Measurements from ENCODE around the gene WDR62. TPM values are rescaled to one million over a fixed set of nuclear protein-coding genes. Genes with fewer than 3 reads are reported as not detected.
"Not testable (repeated sequence)": the region's sequence is repeated elsewhere in the genome, so short reads cannot be mapped to it uniquely, and the experiment has no call there.

The WDR62 gene
- polyA plus RNA-seq, 4 donors = 0.22 to 5.0 (median 1.4) TPM

DNA sequence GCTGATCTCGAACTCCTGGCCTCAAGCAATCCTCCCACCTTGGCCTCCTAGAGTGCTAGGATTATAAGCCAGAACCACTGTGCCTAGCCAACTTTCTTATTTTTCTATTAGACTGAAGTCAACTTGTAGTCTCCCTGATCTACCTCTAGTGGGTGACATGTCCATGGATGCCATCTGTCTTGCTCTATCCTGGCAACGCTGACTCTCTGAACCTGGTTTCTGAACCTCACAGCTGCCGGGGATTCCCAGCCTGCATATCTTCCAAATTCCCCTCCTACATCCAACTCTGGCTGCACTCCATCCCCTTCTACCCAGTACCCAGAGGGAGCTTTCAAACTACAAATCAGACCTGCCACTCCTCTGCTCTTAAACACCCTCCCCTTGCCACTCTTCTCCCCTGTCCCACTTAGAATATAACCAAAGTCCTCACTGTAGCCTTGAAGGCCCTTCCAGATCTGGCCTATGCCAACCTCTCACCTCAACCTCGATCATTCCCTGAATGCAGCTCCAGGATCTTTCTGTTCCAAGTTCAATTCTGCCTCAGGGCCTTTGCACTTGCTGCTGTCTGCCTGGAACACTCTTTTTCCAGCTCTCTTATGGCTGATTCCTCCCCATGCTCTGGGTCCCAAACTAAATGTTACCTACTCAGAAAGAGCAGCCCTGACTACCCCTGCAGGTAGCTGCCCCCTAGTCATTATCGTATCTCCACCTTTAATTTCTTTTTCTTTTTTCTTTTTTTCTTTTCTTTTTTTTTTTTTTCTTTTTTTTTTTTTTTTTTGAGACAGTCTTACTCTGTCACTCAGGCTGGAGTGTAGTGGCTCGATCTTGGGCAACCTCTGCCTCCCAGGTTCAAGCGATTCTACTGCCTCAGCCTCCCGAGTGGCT lies 24.2 kb upstream of the WDR62 start:
- Histone ChIP-seq H3K36me3 (ENCODE audit: control insufficient read depth in 3 of 3, insufficient read depth in 2 of 3, low read depth in 1 of 3, low read length in 3 of 3) (peaks cover 0 to 32% (median 0%) of the 10 kb centered on the region in 3 donors), H3K4me3 (ENCODE audit: low read depth in 1 of 3, low read length in 3 of 3) (no peak overlapping the region), H3K4me1 (ENCODE audit: control insufficient read depth in 3 of 3, insufficient read depth in 2 of 3, low read depth in 1 of 3, low read length in 2 of 3) (peaks cover 0 to 5% (median 2%) of the 10 kb centered on the region in 3 donors), H3K9me3 (ENCODE audit: control insufficient read depth in 2 of 2, insufficient read depth in 1 of 2, low read depth in 1 of 2, low read length in 1 of 2) (no peaks in the 10 kb centered on the region), H3K27me3 (ENCODE audit: control insufficient read depth in 3 of 3, insufficient read depth in 3 of 3, low read length in 3 of 3) (no peaks in the 10 kb centered on the region), H3K27ac (ENCODE audit: low read depth in 1 of 3, low read length in 2 of 3) (no peak overlapping the region)
- no peak for FAIRE-seq
- WGBS, 3 donors = 81 to 86% (median 85%) methylated on average over 8 of the region's 8 CpGs
- no peak for DNase-seq

DNA sequence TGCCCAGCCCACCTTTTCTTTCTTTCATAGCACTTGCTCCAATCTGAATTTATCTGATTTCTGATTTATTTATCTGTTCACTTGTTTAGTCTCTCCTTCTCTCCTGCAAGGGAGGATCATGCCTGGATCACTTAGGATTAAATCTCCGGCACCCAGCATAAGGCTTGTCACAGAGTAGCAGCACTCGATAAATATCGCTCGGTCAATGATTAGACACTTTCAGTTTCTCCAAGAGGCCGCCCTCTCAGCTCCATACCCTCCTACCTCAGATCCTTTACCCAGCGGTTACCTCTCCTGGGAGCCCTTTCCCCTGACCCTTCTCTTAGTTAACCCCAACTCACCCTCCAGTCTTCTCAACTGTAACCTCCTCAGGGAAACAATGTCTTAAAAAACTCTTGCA lies 23.4 kb upstream of the WDR62 start:
- Histone ChIP-seq H3K4me1 (ENCODE audit: control insufficient read depth in 3 of 3, insufficient read depth in 2 of 3, low read depth in 1 of 3, low read length in 2 of 3) (peaks cover 0 to 5% (median 2%) of the 10 kb centered on the region in 3 donors), H3K4me3 (ENCODE audit: low read depth in 1 of 3, low read length in 3 of 3) (no peak overlapping the region), H3K9me3 (ENCODE audit: control insufficient read depth in 2 of 2, insufficient read depth in 1 of 2, low read depth in 1 of 2, low read length in 1 of 2) (no peaks in the 10 kb centered on the region), H3K36me3 (ENCODE audit: control insufficient read depth in 3 of 3, insufficient read depth in 2 of 3, low read depth in 1 of 3, low read length in 3 of 3) (peaks cover 0 to 32% (median 0%) of the 10 kb centered on the region in 3 donors), H3K27ac (ENCODE audit: low read depth in 1 of 3, low read length in 2 of 3) (no peak overlapping the region), H3K27me3 (ENCODE audit: control insufficient read depth in 3 of 3, insufficient read depth in 3 of 3, low read length in 3 of 3) (no peaks in the 10 kb centered on the region)
- DNase-seq (no peak), FAIRE-seq (no peak)
- 47 to 63% (median 60%) methylated on average over 6 of the region's 6 CpGs for WGBS, 3 donors

DNA sequence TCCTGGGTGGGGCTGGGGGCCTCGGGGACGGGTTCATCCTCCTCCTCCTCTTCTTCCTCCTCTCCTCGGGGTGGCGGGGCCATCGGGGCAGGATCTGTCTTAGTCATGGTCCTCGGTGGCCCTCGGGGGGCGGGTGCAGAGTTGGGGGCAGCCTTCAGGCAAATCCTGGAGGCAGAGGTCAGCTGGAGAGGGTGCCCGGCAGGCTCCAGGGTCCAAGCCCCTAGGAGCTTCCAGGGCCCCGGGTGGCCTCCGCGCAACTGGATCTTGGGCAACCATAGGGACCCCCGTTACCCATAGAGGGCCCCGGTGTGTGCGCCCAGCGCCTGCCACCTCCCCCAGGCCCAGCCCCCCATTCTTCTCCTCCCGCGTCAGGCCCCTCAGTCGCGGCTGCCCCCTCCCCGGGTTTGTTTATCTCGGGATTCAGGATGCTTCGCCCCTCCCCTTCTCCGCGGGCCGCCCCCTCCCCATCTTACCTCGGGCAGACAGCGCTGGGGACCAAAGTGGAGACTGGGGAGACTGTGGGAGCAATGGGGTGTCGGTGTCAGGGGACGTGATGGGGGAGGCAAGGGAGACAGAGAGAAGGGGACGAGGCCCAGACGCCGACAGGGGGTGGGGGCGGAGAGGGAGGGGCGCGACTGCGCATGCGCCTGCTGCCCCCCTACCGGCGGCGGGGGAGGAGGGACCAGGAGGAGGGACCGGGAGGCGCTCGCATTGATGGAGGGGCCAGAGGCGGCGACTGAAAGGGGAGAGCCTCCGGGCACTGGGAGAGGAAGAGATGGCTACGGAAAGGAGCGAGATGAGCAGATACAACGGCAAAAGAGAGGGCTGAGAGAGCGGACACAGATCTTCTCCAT lies 22.2 kb upstream of the WDR62 start, which contains the start of gene CLIP3:
Gene CLIP3 (minus strand): TSS at position 623 of the 854 bp plus-strand sequence. CDS start 516 bp downstream, at position 107.
- Histone ChIP-seq H3K36me3 (ENCODE audit: control insufficient read depth in 3 of 3, insufficient read depth in 2 of 3, low read depth in 1 of 3, low read length in 3 of 3) (peaks cover 0 to 23% (median 0%) of the 10 kb centered on the region in 3 donors), H3K27ac (ENCODE audit: low read depth in 1 of 3, low read length in 2 of 3) (no peak within 1 kb of the TSS), H3K4me3 (ENCODE audit: low read depth in 1 of 3, low read length in 3 of 3) (peak within 1 kb of the TSS in 2 of 3 donors; percentile 9 to 60), H3K4me1 (ENCODE audit: control insufficient read depth in 3 of 3, insufficient read depth in 2 of 3, low read depth in 1 of 3, low read length in 2 of 3) (peaks cover 0 to 5% (median 2%) of the 10 kb centered on the region in 3 donors), H3K27me3 (ENCODE audit: control insufficient read depth in 3 of 3, insufficient read depth in 3 of 3, low read length in 3 of 3) (no peaks in the 10 kb centered on the region), H3K9me3 (ENCODE audit: control insufficient read depth in 2 of 2, insufficient read depth in 1 of 2, low read depth in 1 of 2, low read length in 1 of 2) (no peaks in the 10 kb centered on the region)
- peak in 1 of 2 donors; percentile 52 for DNase-seq
- WGBS, 3 donors = 9 to 42% (median 30%) methylated on average over 32 to 51 of the region's 51 CpGs
- FAIRE-seq = no peak

DNA sequence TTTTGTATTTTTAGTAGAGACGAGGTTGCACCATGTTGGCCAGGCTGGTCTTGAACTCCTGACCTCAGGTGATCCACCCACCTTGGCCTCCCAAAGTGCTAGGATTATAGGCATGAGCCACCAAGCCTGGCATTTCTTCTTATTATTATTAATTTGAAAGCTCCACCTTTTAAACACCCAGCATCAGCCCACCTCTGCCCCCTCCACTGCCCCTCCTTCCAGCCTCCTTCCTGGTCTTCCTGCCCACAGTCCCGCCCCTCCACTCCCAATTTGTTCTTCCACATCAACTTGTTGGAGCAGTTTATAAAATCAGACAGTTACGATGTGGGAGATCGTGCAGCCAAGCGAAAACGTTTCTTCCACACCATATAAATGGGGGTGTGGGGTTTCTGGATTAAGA lies 14.2 kb upstream of the WDR62 start:
- 92% methylated on average over 6 of the region's 6 CpGs for WGBS, 3 donors
- no peaks in the 10 kb centered on the region for H3K27me3 ChIP-seq (ENCODE audit: control insufficient read depth in 3 of 3, insufficient read depth in 3 of 3, low read length in 3 of 3)
- no peak overlapping the region for H3K27ac ChIP-seq (ENCODE audit: low read depth in 1 of 3, low read length in 2 of 3)
- peaks cover 0 to 30% (median 0%) of the 10 kb centered on the region in 3 donors for H3K36me3 ChIP-seq (ENCODE audit: control insufficient read depth in 3 of 3, insufficient read depth in 2 of 3, low read depth in 1 of 3, low read length in 3 of 3)
- H3K9me3 ChIP-seq (ENCODE audit: control insufficient read depth in 2 of 2, insufficient read depth in 1 of 2, low read depth in 1 of 2, low read length in 1 of 2) = no peaks in the 10 kb centered on the region
- no peaks in the 10 kb centered on the region for H3K4me1 ChIP-seq (ENCODE audit: control insufficient read depth in 3 of 3, insufficient read depth in 2 of 3, low read depth in 1 of 3, low read length in 2 of 3)
- FAIRE-seq (no peak), DNase-seq (no peak)
- no peak overlapping the region for H3K4me3 ChIP-seq (ENCODE audit: low read depth in 1 of 3, low read length in 3 of 3)

DNA sequence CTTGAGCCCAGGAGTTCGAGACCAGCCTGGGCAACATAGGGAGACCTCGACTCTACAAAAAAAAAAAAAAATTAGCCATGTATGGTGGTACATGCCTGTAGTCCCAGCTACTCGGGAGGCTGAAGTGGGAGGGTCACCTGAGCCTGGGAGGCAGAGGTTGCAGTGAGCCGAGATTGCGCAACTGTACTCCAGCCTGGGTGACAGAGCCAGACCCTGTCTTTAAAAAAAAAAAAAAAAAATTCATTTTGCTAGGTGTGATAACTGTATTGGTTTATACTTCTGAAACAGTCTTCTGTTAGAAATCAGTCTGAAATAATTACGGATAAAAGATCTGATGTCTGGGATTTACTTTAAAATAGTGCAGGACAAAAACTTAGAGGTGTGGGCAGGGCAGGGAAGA lies 13.6 kb upstream of the WDR62 start:
- H3K27me3 ChIP-seq (ENCODE audit: control insufficient read depth in 3 of 3, insufficient read depth in 3 of 3, low read length in 3 of 3); DNase-seq; H3K27ac ChIP-seq (ENCODE audit: low read depth in 1 of 3, low read length in 2 of 3); H3K9me3 ChIP-seq (ENCODE audit: control insufficient read depth in 2 of 2, insufficient read depth in 1 of 2, low read depth in 1 of 2, low read length in 1 of 2); H3K4me3 ChIP-seq (ENCODE audit: low read depth in 1 of 3, low read length in 3 of 3); H3K4me1 ChIP-seq (ENCODE audit: control insufficient read depth in 3 of 3, insufficient read depth in 2 of 3, low read depth in 1 of 3, low read length in 2 of 3); FAIRE-seq: not testable (repeated sequence)
- WGBS, 3 donors = 91 to 95% (median 92%) methylated on average over 6 of the region's 6 CpGs
- H3K36me3 ChIP-seq (ENCODE audit: control insufficient read depth in 3 of 3, insufficient read depth in 2 of 3, low read depth in 1 of 3, low read length in 3 of 3) = peaks cover 0 to 27% (median 0%) of the 10 kb centered on the region in 3 donors

DNA sequence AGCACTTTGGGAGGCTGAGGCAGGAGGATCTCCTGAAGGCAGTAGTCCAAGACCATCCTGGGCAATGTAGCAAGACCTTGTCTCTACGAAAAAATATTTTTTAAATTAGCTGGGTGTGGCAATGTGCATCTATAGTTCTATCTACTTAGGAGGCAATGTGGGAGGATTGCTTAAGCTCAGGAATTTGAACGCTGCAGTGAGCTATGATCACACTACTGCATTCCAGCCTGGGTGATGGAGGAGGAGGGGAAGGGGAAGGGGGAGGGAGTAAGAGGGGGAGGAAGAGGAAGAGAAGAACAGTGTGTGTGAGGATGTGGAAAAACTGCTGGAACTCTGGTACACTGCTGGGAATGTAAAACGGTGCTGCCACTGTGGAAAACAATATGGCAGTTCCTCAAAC lies 12.9 kb upstream of the WDR62 start:
- H3K9me3 ChIP-seq (ENCODE audit: control insufficient read depth in 2 of 2, insufficient read depth in 1 of 2, low read depth in 1 of 2, low read length in 1 of 2) = no peaks in the 10 kb centered on the region
- H3K4me3 ChIP-seq (ENCODE audit: low read depth in 1 of 3, low read length in 3 of 3) = no peak overlapping the region
- H3K27me3 ChIP-seq (ENCODE audit: control insufficient read depth in 3 of 3, insufficient read depth in 3 of 3, low read length in 3 of 3) = no peaks in the 10 kb centered on the region
- 45 to 62% (median 52%) methylated on average over 3 of the region's 3 CpGs for WGBS, 3 donors
- FAIRE-seq (no peak), DNase-seq (peak in 1 of 2 donors; percentile 32)
- peak overlapping the region in 1 of 3 donors; percentile 34 for H3K27ac ChIP-seq (ENCODE audit: low read depth in 1 of 3, low read length in 2 of 3)
- no peaks in the 10 kb centered on the region for H3K4me1 ChIP-seq (ENCODE audit: control insufficient read depth in 3 of 3, insufficient read depth in 2 of 3, low read depth in 1 of 3, low read length in 2 of 3)
- H3K36me3 ChIP-seq (ENCODE audit: control insufficient read depth in 3 of 3, insufficient read depth in 2 of 3, low read depth in 1 of 3, low read length in 3 of 3) = peaks cover 0 to 27% (median 0%) of the 10 kb centered on the region in 3 donors

DNA sequence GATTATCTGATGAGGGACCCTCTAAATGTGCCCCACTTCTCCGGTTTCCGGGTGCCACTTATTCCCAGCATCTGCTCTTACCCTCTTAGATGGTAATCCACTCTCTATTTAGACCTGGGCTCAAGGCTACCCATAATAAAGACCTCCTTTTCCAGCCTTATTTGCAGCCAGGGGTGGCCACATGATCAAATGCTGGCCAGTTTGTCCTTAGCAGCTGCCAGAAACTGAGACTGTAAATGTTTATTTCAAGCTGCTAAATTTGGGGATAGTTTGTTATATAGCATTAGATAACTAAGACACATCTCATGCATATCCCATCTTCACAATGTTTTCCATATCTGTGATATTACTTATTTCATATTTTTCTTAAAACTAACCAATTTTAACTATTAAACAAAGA lies 10.7 kb upstream of the WDR62 start:
- no peaks in the 10 kb centered on the region for H3K4me1 ChIP-seq (ENCODE audit: control insufficient read depth in 3 of 3, insufficient read depth in 2 of 3, low read depth in 1 of 3, low read length in 2 of 3)
- no peak overlapping the region for H3K27ac ChIP-seq (ENCODE audit: low read depth in 1 of 3, low read length in 2 of 3)
- no peak overlapping the region for H3K4me3 ChIP-seq (ENCODE audit: low read depth in 1 of 3, low read length in 3 of 3)
- no peaks in the 10 kb centered on the region for H3K9me3 ChIP-seq (ENCODE audit: control insufficient read depth in 2 of 2, insufficient read depth in 1 of 2, low read depth in 1 of 2, low read length in 1 of 2)
- FAIRE-seq = no peak
- H3K36me3 ChIP-seq (ENCODE audit: control insufficient read depth in 3 of 3, insufficient read depth in 2 of 3, low read depth in 1 of 3, low read length in 3 of 3) = peaks cover 0 to 16% (median 0%) of the 10 kb centered on the region in 3 donors
- 88 to 91% (median 90%) methylated on average over 2 of the region's 2 CpGs for WGBS, 3 donors
- no peak for DNase-seq
- H3K27me3 ChIP-seq (ENCODE audit: control insufficient read depth in 3 of 3, insufficient read depth in 3 of 3, low read length in 3 of 3) = no peaks in the 10 kb centered on the region

DNA sequence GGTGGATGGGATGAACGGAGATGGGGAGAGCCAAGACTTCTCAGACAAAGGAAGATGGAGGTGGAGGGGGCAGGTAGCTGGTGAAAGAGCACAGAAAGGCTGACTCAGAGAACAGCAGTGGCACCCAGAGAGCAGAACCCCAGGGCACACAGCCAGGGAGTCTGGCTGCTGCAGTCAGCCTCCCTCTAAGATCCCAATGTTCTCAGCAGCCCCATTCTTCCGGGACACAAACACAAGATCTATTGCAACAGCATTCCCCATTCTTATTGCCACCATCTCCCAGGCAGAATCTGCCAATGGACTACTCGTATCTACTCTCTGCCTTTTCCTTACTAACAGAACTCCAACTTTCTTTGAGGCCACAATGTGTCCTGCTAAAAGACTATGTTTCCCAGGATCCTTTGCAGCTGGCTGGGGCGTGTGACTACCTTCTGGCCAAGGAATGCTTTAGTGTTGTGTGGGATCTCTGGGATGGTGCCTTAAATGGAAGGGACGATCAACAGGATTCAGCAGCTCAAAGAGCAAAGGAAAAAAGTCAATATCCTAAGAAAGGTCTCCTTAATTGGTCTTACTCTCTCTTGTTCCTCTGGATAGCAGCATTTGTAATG lies 8.2 kb upstream of the WDR62 start:
- WGBS, 3 donors = 87 to 92% (median 92%) methylated on average over 5 of the region's 5 CpGs
- no peak for DNase-seq
- Histone ChIP-seq H3K9me3 (ENCODE audit: control insufficient read depth in 2 of 2, insufficient read depth in 1 of 2, low read depth in 1 of 2, low read length in 1 of 2) (no peaks in the 10 kb centered on the region), H3K4me3 (ENCODE audit: low read depth in 1 of 3, low read length in 3 of 3) (no peak overlapping the region), H3K4me1 (ENCODE audit: control insufficient read depth in 3 of 3, insufficient read depth in 2 of 3, low read depth in 1 of 3, low read length in 2 of 3) (no peaks in the 10 kb centered on the region), H3K36me3 (ENCODE audit: control insufficient read depth in 3 of 3, insufficient read depth in 2 of 3, low read depth in 1 of 3, low read length in 3 of 3) (peaks cover 0 to 4% (median 0%) of the 10 kb centered on the region in 3 donors), H3K27me3 (ENCODE audit: control insufficient read depth in 3 of 3, insufficient read depth in 3 of 3, low read length in 3 of 3) (no peaks in the 10 kb centered on the region), H3K27ac (ENCODE audit: low read depth in 1 of 3, low read length in 2 of 3) (no peak overlapping the region)
- FAIRE-seq = no peak
